H1 (cell line): ENCODE results near the gene ALK. TPM values are rescaled to one million over a fixed set of nuclear protein-coding genes. Genes with fewer than 3 reads are reported as not detected.

Experiments used
- HDAC2 ChIP-seq, 2 experiments: fragments of 300-600 bp in 1 of 2; sonication (generic) in 1 of 2; IDR thresholded peaks; 2 replicates each; pipeline ENCODE4 v1.6.1; 2011 to 2012; ENCODE audit warnings: low read depth in 2 of 2, low read length in 2 of 2, mild to moderate bottlenecking in 2 of 2, moderate library complexity in 2 of 2, borderline replicate concordance in 1 of 2, inconsistent platforms in 1 of 2
- PHF8 ChIP-seq: fragments of 200-600 bp; sonication (generic); conservative IDR thresholded peaks from 2 replicates; pipeline ENCODE4 v1.7.1; 2012; ENCODE audit warnings: low read depth, mild to moderate bottlenecking, inconsistent platforms, low read length, moderate library complexity
- POU5F1 ChIP-seq: IDR thresholded peaks from 2 replicates; pipeline ENCODE4 v1.6.1; 2011; ENCODE audit warnings: low read depth, mild to moderate bottlenecking, low read length, moderate library complexity
- polyA plus RNA-seq, 7 experiments: library from polyadenylated mRNA; depleted of rRNA in 3 of 7; stranded (reverse) in 5 of 7; unstranded in 2 of 7; fragments of >200 nt in 5 of 7; fragments of 200-250 nt in 2 of 7; gene quantifications; 1 replicate in 5 of 7; 2 replicates in 1 of 7; 4 replicates in 1 of 7; pipeline versions ENCODE4 v1.2.1 to v1.2.3, GENCODE V29; 2011 to 2013; ENCODE audit warnings: missing spikeins in 2 of 7, mixed read lengths in 2 of 7
- total RNA-seq: library from RNA; stranded (reverse); fragmentation: NEBNext Ultra II Directional; extraction: Animal tissue kit (Norgen Biotek cat#: 25700); gene quantifications from 2 replicates; pipeline ENCODE4 v1.2.1, GENCODE V29; 2021

The ALK gene
- total and polyA plus RNA-seq, 2 of the 8 experiments (the other 6 are each of a cell fraction or from before 2014, with no cell fraction given): 0.02 to 0.09 TPM

- TF ChIP-seq HDAC2 (IDR thresholded peaks at IDR 0.05; ENCODE audit: borderline replicate concordance in 1 of 2, low read depth in 2 of 2, low read length in 2 of 2) (no peak), PHF8 (no peak), POU5F1 (no peak)
Measured at GRCh38 chr2:29262681-29263260, 658.6 kb downstream of the ALK start (continued).
